Measurements from ENCODE around the gene RELL1. TPM values are rescaled to one million over a fixed set of nuclear protein-coding genes. Genes with fewer than 3 reads are reported as not detected.
A peak's percentile ranks its signal among the peaks of the same experiment; 100 is the strongest.

RELL1 gene, protein sequence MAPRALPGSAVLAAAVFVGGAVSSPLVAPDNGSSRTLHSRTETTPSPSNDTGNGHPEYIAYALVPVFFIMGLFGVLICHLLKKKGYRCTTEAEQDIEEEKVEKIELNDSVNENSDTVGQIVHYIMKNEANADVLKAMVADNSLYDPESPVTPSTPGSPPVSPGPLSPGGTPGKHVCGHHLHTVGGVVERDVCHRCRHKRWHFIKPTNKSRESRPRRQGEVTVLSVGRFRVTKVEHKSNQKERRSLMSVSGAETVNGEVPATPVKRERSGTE
- total RNA-seq (10 to 100 TPM; 48.6 to 50.3 TPM), total RNA-seq (8.9 to 127 (median 42.9) reads per million in 172 experiments)
- polyA plus RNA-seq (2013, experiment 1 of 2), result 6.1 TPM
- polyA plus RNA-seq (2013, experiment 2 of 2), result 5.3 TPM

GRCh38 chr4:37686373-37687193, at the start of gene RELL1:
Gene RELL1 (minus strand): TSS chr4:37686376. CDS start chr4:37686287, 89 bp downstream.
- peak within 1 kb of the TSS; percentile 88 to 90 for H3K27ac ChIP-seq (ENCODE audit: low read depth in 1 of 2, low read length in 2 of 2)
- no peaks in the 10 kb centered on the region for H3K27me3 ChIP-seq (ENCODE audit: control insufficient read depth in 1 of 2, insufficient read depth in 2 of 2, low read length in 2 of 2)
- peak within 1 kb of the TSS; percentile 99 for H3K4me3 Mint-ChIP-seq
- ChIA-PET POLR2A (interaction anchor here (0.6 to 1.6 kb wide), 11 partner anchors 9 to 1772 kb away, joined by 3 to 8 read pairs (median 4); partner anchors contain the start of genes LIAS, PGM2, RPL9 and TBC1D1), CTCF (interaction anchor here (1.1 kb wide), 1 partner anchor 84 kb away, joined by 6 read pairs; no protein-coding TSS in a partner anchor)
- H3K4me3 ChIP-seq (ENCODE audit: low read length), result peak within 1 kb of the TSS; percentile 78
- peaks cover 28% of the 10 kb centered on the region for H3K36me3 Mint-ChIP-seq (ENCODE audit: low read depth)
- no peaks in the 10 kb centered on the region for H3K36me3 ChIP-seq (ENCODE audit: insufficient read depth, low read length)
- H3K4me1 ChIP-seq (ENCODE audit: insufficient read depth, low read length), result peaks cover 32% of the 10 kb centered on the region
- intact Hi-C loops (cut with DNase I, micrococcal nuclease), result loop anchor here (1.0 to 10.0 kb wide), 11 partner anchors 54 to 1768 kb away; partner anchors contain the start of genes PGM2 (in 2 of the 2), WDR19 (in 2 of the 2), KLF3 (in 1 of the 2) and LIAS (in 1 of the 2)
- no peaks in the 10 kb centered on the region for H3K9me3 ChIP-seq (ENCODE audit: control insufficient read depth in 1 of 2, insufficient read depth in 1 of 2, low read length in 2 of 2)
- TF ChIP-seq, protein P1, sequence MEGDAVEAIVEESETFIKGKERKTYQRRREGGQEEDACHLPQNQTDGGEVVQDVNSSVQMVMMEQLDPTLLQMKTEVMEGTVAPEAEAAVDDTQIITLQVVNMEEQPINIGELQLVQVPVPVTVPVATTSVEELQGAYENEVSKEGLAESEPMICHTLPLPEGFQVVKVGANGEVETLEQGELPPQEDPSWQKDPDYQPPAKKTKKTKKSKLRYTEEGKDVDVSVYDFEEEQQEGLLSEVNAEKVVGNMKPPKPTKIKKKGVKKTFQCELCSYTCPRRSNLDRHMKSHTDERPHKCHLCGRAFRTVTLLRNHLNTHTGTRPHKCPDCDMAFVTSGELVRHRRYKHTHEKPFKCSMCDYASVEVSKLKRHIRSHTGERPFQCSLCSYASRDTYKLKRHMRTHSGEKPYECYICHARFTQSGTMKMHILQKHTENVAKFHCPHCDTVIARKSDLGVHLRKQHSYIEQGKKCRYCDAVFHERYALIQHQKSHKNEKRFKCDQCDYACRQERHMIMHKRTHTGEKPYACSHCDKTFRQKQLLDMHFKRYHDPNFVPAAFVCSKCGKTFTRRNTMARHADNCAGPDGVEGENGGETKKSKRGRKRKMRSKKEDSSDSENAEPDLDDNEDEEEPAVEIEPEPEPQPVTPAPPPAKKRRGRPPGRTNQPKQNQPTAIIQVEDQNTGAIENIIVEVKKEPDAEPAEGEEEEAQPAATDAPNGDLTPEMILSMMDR (IDR thresholded peaks at IDR 0.05), result no peak
- H3K9me3 Mint-ChIP-seq, result no peaks in the 10 kb centered on the region
- DNase-seq (peak; percentile 95 to 100 (median 98)), ATAC-seq (ENCODE audit: poor library complexity) (peak; percentile 81)
- H3K27ac Mint-ChIP-seq, result peak within 1 kb of the TSS; percentile 99
- peaks cover 43% of the 10 kb centered on the region for H3K4me1 Mint-ChIP-seq (ENCODE audit: low read depth)
- H3K27me3 Mint-ChIP-seq, result no peaks in the 10 kb centered on the region

- H3K27me3 ChIP-seq (ENCODE audit: control insufficient read depth in 1 of 2, insufficient read depth in 2 of 2, low read length in 2 of 2), result no peaks in the 10 kb centered on the region
- intact Hi-C loops (cut with DNase I, micrococcal nuclease), result no loop called here
- H3K36me3 ChIP-seq (ENCODE audit: insufficient read depth, low read length), result no peaks in the 10 kb centered on the region
- TF ChIP-seq, protein P1 (IDR thresholded peaks at IDR 0.05), result no peak
- ATAC-seq (ENCODE audit: poor library complexity) (no peak), DNase-seq (peak in 1 of 14 experiments; percentile 10)
- H3K36me3 Mint-ChIP-seq (ENCODE audit: low read depth), result no peaks in the 10 kb centered on the region
- no peaks in the 10 kb centered on the region for H3K9me3 Mint-ChIP-seq
- H3K4me1 ChIP-seq (ENCODE audit: insufficient read depth, low read length), result no peaks in the 10 kb centered on the region
- no peaks in the 10 kb centered on the region for H3K4me1 Mint-ChIP-seq (ENCODE audit: low read depth)
- H3K4me3 ChIP-seq (ENCODE audit: low read length), result no peak overlapping the region
- H3K4me3 Mint-ChIP-seq, result no peak overlapping the region
- no peaks in the 10 kb centered on the region for H3K27me3 Mint-ChIP-seq
- no peak overlapping the region for H3K27ac ChIP-seq (ENCODE audit: low read depth in 1 of 2, low read length in 2 of 2)
- POLR2A ChIA-PET, result no interaction called here
- no peaks in the 10 kb centered on the region for H3K9me3 ChIP-seq (ENCODE audit: control insufficient read depth in 1 of 2, insufficient read depth in 1 of 2, low read length in 2 of 2)
- no peak overlapping the region for H3K27ac Mint-ChIP-seq
- CTCF ChIA-PET, result no interaction called here
Observed at GRCh38 chr4:37735578-37735977, 49.4 kb upstream of the RELL1 start.

GRCh38 chr4:37734989-37735388, 48.8 kb upstream of the RELL1 start:
- no peaks in the 10 kb centered on the region for H3K27me3 ChIP-seq (ENCODE audit: control insufficient read depth in 1 of 2, insufficient read depth in 2 of 2, low read length in 2 of 2)
- no peak overlapping the region for H3K4me3 ChIP-seq (ENCODE audit: low read length)
- no peaks in the 10 kb centered on the region for H3K9me3 ChIP-seq (ENCODE audit: control insufficient read depth in 1 of 2, insufficient read depth in 1 of 2, low read length in 2 of 2)
- H3K4me1 Mint-ChIP-seq (ENCODE audit: low read depth), result no peaks in the 10 kb centered on the region
- no peak overlapping the region for H3K27ac Mint-ChIP-seq
- no peaks in the 10 kb centered on the region for H3K4me1 ChIP-seq (ENCODE audit: insufficient read depth, low read length)
- intact Hi-C loops (cut with DNase I, micrococcal nuclease), result no loop called here
- H3K4me3 Mint-ChIP-seq, result no peak overlapping the region
- ChIA-PET CTCF (no interaction called here), POLR2A (no interaction called here)
- no peaks in the 10 kb centered on the region for H3K36me3 Mint-ChIP-seq (ENCODE audit: low read depth)
- no peaks in the 10 kb centered on the region for H3K9me3 Mint-ChIP-seq
- H3K36me3 ChIP-seq (ENCODE audit: insufficient read depth, low read length), result no peaks in the 10 kb centered on the region
- DNase-seq (no peak), ATAC-seq (ENCODE audit: poor library complexity) (no peak)
- H3K27me3 Mint-ChIP-seq, result no peaks in the 10 kb centered on the region
- TF ChIP-seq, protein P1 (IDR thresholded peaks at IDR 0.05), result no peak
- H3K27ac ChIP-seq (ENCODE audit: low read depth in 1 of 2, low read length in 2 of 2), result no peak overlapping the region

All from CD4-positive, alpha-beta T cell (primary cell).